ENCODE data around the gene FXYD7. TPM values are rescaled to one million over a fixed set of nuclear protein-coding genes. Genes with fewer than 3 reads are reported as not detected.

The FXYD7 gene
- total and polyA plus RNA-seq, 2 experiments from 2014 or later: not detected

DNA sequence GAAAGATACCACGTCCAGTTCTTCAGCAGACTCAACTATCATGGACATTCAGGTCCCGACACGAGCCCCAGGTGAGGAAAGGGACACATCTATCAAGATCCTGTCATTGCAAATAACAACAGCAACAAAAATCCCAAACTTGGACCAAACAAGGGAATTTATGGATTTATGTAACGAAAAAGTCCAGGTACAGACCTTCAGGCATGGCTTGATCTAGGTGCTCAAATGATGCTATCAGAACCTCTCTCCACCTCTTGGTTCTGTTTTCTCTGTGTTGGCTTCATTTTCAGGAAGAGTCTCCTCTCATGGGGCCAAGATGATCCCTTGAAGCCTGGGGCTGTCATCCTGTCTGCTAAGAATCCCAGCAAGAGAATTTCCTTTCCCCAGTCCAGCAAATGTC is 14.4 kb downstream of the FXYD7 start:
- no peak overlapping the region for H2AFZ ChIP-seq
- no peak overlapping the region for H3K9ac ChIP-seq
- H3K4me1 ChIP-seq (ENCODE audit: insufficient read depth): peaks cover 7% of the 10 kb centered on the region
- no peaks in the 10 kb centered on the region for H3K27me3 ChIP-seq (replicated peaks; ENCODE audit: insufficient read depth)
- H3F3A ChIP-seq (ENCODE audit: insufficient read depth): no peaks in the 10 kb centered on the region
- 97 to 99% methylated on average over 4 of the region's 4 CpGs for WGBS, 2 experiments (ENCODE audit: low coverage in 1 of 2, low lambda C conversion rate in 2 of 2, missing lambda C conversion rate in 2 of 2)
- H3K27ac ChIP-seq: no peak overlapping the region
- no peak for DNase-seq
- H3K79me2 ChIP-seq (ENCODE audit: insufficient read depth): peaks cover 53% of the 10 kb centered on the region
- H3K4me3 ChIP-seq: no peak overlapping the region
- H3K9me3 ChIP-seq (ENCODE audit: low read depth): no peaks in the 10 kb centered on the region
- no peak overlapping the region for H3K4me2 ChIP-seq (ENCODE audit: unreplicated experiment)
- TF ChIP-seq EZH2phosphoT487 (IDR thresholded peaks at IDR 0.05; ENCODE audit: insufficient read depth, low read depth) (no peak), EZH2 (IDR thresholded peaks at IDR 0.05; ENCODE audit: insufficient read depth, poor library complexity, severe bottlenecking) (no peak)
- in situ Hi-C loops (cut with MboI): no loop called here
- no peaks in the 10 kb centered on the region for H3K9me2 ChIP-seq (ENCODE audit: insufficient read depth)
- H3K36me3 ChIP-seq (ENCODE audit: low read depth): peaks cover 47% of the 10 kb centered on the region
- 0 out of 2 replicates have a peak, but pooled peaks cover 5% of the 10 kb centered on the region for H4K20me1 ChIP-seq (ENCODE audit: insufficient read depth)

DNA sequence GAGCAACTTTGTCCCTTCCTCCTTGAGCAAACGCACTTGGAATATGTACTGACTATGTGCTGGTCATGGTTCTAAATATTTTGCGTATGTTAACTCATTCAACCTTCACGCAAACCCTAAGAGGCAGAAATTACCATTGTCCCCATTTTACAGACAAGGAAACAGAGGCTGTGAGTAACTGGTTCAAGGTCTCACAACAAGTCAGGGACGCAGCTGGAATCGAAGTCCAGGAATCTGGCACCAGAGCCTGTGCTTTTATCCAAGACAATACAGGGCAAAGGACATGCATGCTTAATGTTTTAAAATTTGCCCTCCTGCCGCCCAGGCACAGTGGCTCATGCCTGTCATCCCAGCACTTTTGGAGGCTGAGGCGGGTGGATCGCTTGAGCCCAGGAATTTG is 16.6 kb downstream of the FXYD7 start:
- H3F3A ChIP-seq (ENCODE audit: insufficient read depth): no peaks in the 10 kb centered on the region
- H3K36me3 ChIP-seq (ENCODE audit: low read depth): peaks cover 60% of the 10 kb centered on the region
- H2AFZ ChIP-seq: no peak overlapping the region
- H3K4me3 ChIP-seq: no peak overlapping the region
- WGBS, 2 experiments (ENCODE audit: low coverage in 1 of 2, low lambda C conversion rate in 2 of 2, missing lambda C conversion rate in 2 of 2): 88 to 89% methylated on average over 8 of the region's 8 CpGs
- no peak overlapping the region for H3K27ac ChIP-seq
- H3K4me1 ChIP-seq (ENCODE audit: insufficient read depth): peaks cover 7% of the 10 kb centered on the region
- H4K20me1 ChIP-seq (ENCODE audit: insufficient read depth): 0 out of 2 replicates have a peak, but pooled peaks cover 5% of the 10 kb centered on the region
- H3K9me2 ChIP-seq (ENCODE audit: insufficient read depth): no peaks in the 10 kb centered on the region
- no peak overlapping the region for H3K4me2 ChIP-seq (ENCODE audit: unreplicated experiment)
- H3K9ac ChIP-seq: no peak overlapping the region
- peaks cover 54% of the 10 kb centered on the region for H3K79me2 ChIP-seq (ENCODE audit: insufficient read depth)
- H3K27me3 ChIP-seq (replicated peaks; ENCODE audit: insufficient read depth): no peaks in the 10 kb centered on the region
- in situ Hi-C loops (cut with MboI): no loop called here
- DNase-seq: no peak
- H3K9me3 ChIP-seq (ENCODE audit: low read depth): no peaks in the 10 kb centered on the region
- TF ChIP-seq EZH2phosphoT487 (IDR thresholded peaks at IDR 0.05; ENCODE audit: insufficient read depth, low read depth) (no peak), EZH2 (IDR thresholded peaks at IDR 0.05; ENCODE audit: insufficient read depth, poor library complexity, severe bottlenecking) (no peak)

GRCh38 chr19:35160629-35161433 is 17.8 kb downstream of the FXYD7 start:
- H3K9me3 ChIP-seq (ENCODE audit: low read depth): no peaks in the 10 kb centered on the region
- DNase-seq: no peak
- no peak overlapping the region for H3K4me2 ChIP-seq (ENCODE audit: unreplicated experiment)
- H3K4me3 ChIP-seq: no peak overlapping the region
- H2AFZ ChIP-seq: no peak overlapping the region
- WGBS, 2 experiments (ENCODE audit: low coverage in 1 of 2, low lambda C conversion rate in 2 of 2, missing lambda C conversion rate in 2 of 2): 95% methylated on average over 9 of the region's 9 CpGs
- no peak overlapping the region for H3K9ac ChIP-seq
- no peaks in the 10 kb centered on the region for H3F3A ChIP-seq (ENCODE audit: insufficient read depth)
- H3K9me2 ChIP-seq (ENCODE audit: insufficient read depth): no peaks in the 10 kb centered on the region
- in situ Hi-C loops (cut with MboI): no loop called here
- H3K36me3 ChIP-seq (ENCODE audit: low read depth): peaks cover 73% of the 10 kb centered on the region
- H3K4me1 ChIP-seq (ENCODE audit: insufficient read depth): peaks cover 7% of the 10 kb centered on the region
- 0 out of 2 replicates have a peak, but pooled peaks cover 5% of the 10 kb centered on the region for H4K20me1 ChIP-seq (ENCODE audit: insufficient read depth)
- no peak for TF ChIP-seq EZH2phosphoT487 (IDR thresholded peaks at IDR 0.05; ENCODE audit: insufficient read depth, low read depth)
- no peak for TF ChIP-seq EZH2 (IDR thresholded peaks at IDR 0.05; ENCODE audit: insufficient read depth, poor library complexity, severe bottlenecking)
- no peak overlapping the region for H3K27ac ChIP-seq
- peaks cover 42% of the 10 kb centered on the region for H3K79me2 ChIP-seq (ENCODE audit: insufficient read depth)
- no peaks in the 10 kb centered on the region for H3K27me3 ChIP-seq (replicated peaks; ENCODE audit: insufficient read depth)

GRCh38 chr19:35161434-35161743 is 18.3 kb downstream of the FXYD7 start:
- Histone ChIP-seq H3K36me3 (ENCODE audit: low read depth) (peaks cover 78% of the 10 kb centered on the region), H3K4me3 (no peak overlapping the region), H3K79me2 (ENCODE audit: insufficient read depth) (peaks cover 36% of the 10 kb centered on the region), H3K9me2 (ENCODE audit: insufficient read depth) (no peaks in the 10 kb centered on the region), H3K4me2 (ENCODE audit: unreplicated experiment) (no peak overlapping the region), H3K27me3 (replicated peaks; ENCODE audit: insufficient read depth) (no peaks in the 10 kb centered on the region), H2AFZ (no peak overlapping the region), H3K9ac (no peak overlapping the region), H3K4me1 (ENCODE audit: insufficient read depth) (peaks cover 1% of the 10 kb centered on the region), H3K9me3 (ENCODE audit: low read depth) (no peaks in the 10 kb centered on the region), H3K27ac (no peak overlapping the region), H3F3A (ENCODE audit: insufficient read depth) (no peaks in the 10 kb centered on the region), H4K20me1 (ENCODE audit: insufficient read depth) (0 out of 2 replicates have a peak, but pooled peaks cover under 1% of the 10 kb centered on the region)
- TF ChIP-seq EZH2 (IDR thresholded peaks at IDR 0.05; ENCODE audit: insufficient read depth, poor library complexity, severe bottlenecking) (no peak), EZH2phosphoT487 (IDR thresholded peaks at IDR 0.05; ENCODE audit: insufficient read depth, low read depth) (no peak)
- no peak for DNase-seq
- WGBS, 2 experiments (ENCODE audit: low coverage in 1 of 2, low lambda C conversion rate in 2 of 2, missing lambda C conversion rate in 2 of 2): 98 to 100% methylated on average over 2 of the region's 2 CpGs
- in situ Hi-C loops (cut with MboI): no loop called here

Data from GM23248 (cell line).